HG03060 (cell line): ENCODE measurements around the gene MTR.

ENCODE experiments used
- ATAC-seq: cut with Tn5 transposase; IDR thresholded peaks from one replicate; pipeline ENCODE4 v1.9.1; 2021; ENCODE audit warnings: low read depth, moderate number of reproducible peaks; ENCODE audit not compliant: unreplicated experiment

Gene MTR

GRCh38 chr1:236795035-236795756 lies at the start of gene MTR:
Gene MTR (plus strand): TSS chr1:236795292. CDS start chr1:236795704, 412 bp downstream.
- ATAC-seq, result peak; percentile 98

- no peak for ATAC-seq
These were observed 48.3 kb upstream of the MTR start for GRCh38 chr1:236746785-236747184.

GRCh38 chr1:236747311-236747985 lies 47.6 kb upstream of the MTR start:
- ATAC-seq, result no peak

- no peak for ATAC-seq
These were observed 46.7 kb upstream of the MTR start for GRCh38 chr1:236748268-236748870.

GRCh38 chr1:236750928-236751327 lies 44.2 kb upstream of the MTR start:
- no peak for ATAC-seq

GRCh38 chr1:236751385-236751784 lies 43.7 kb upstream of the MTR start:
- ATAC-seq, result no peak

- no peak for ATAC-seq
These were observed 43.2 kb upstream of the MTR start for GRCh38 chr1:236751935-236752334.

GRCh38 chr1:236753516-236753915 lies 41.6 kb upstream of the MTR start:
- no peak for ATAC-seq

GRCh38 chr1:236753964-236754363 lies 41.1 kb upstream of the MTR start:
- no peak for ATAC-seq

GRCh38 chr1:236754525-236755210 lies 40.4 kb upstream of the MTR start:
- ATAC-seq, result no peak

- no peak for ATAC-seq
These were observed 37.5 kb upstream of the MTR start for GRCh38 chr1:236757640-236758039.

- no peak for ATAC-seq
These were observed 35.7 kb upstream of the MTR start for GRCh38 chr1:236759252-236759859.

GRCh38 chr1:236760480-236760879 lies 34.6 kb upstream of the MTR start:
- ATAC-seq, result no peak

- ATAC-seq, result no peak
These were observed 34.1 kb upstream of the MTR start for GRCh38 chr1:236760986-236761385.

GRCh38 chr1:236761397-236762132 lies 33.5 kb upstream of the MTR start:
- no peak for ATAC-seq

GRCh38 chr1:236762410-236762809 lies 32.7 kb upstream of the MTR start:
- ATAC-seq, result no peak

- no peak for ATAC-seq
These were observed 29.3 kb upstream of the MTR start for GRCh38 chr1:236765831-236766230.

- ATAC-seq, result no peak
These were observed 28.6 kb upstream of the MTR start for GRCh38 chr1:236766506-236766905.

GRCh38 chr1:236767276-236767675 lies 27.8 kb upstream of the MTR start:
- no peak for ATAC-seq

- ATAC-seq, result no peak
These were observed 26.5 kb upstream of the MTR start for GRCh38 chr1:236768601-236769000.
